ENCODE measurements around the gene FBXL14. TPM values are rescaled to one million over a fixed set of nuclear protein-coding genes. Genes with fewer than 3 reads are reported as not detected.

Gene FBXL14
- total RNA-seq (2012; rRNA removed): 10.9 and 15.1 TPM in 2 replicates

GRCh38 chr12:1594261-1595025 is at the start of gene FBXL14:
Gene FBXL14 (minus strand): TSS chr12:1594581. CDS start chr12:1594066, 515 bp downstream.
- Histone ChIP-seq H3K4me3 (ENCODE audit: low read length) (peak within 1 kb of the TSS; percentile 74), H3K4me2 (ENCODE audit: low read length) (peak within 1 kb of the TSS; percentile 95), H3K36me3 (ENCODE audit: insufficient read depth, low read length) (peaks cover 4% of the 10 kb centered on the region), H3K9ac (ENCODE audit: low read depth, low read length) (peak within 1 kb of the TSS; percentile 82), H3K9me3 (replicated peaks; ENCODE audit: low read length) (no peaks in the 10 kb centered on the region), H3K4me1 (ENCODE audit: control insufficient read depth, insufficient read depth, low read length) (peaks cover 61% of the 10 kb centered on the region), H3K27me3 (ENCODE audit: control insufficient read depth, insufficient read depth, low read length) (no peaks in the 10 kb centered on the region)

GRCh38 chr12:1643905-1644533 is 49.6 kb upstream of the FBXL14 start:
- Histone ChIP-seq H3K4me1 (ENCODE audit: control insufficient read depth, insufficient read depth, low read length) (peaks cover 8% of the 10 kb centered on the region), H3K4me2 (ENCODE audit: low read length) (no peak overlapping the region), H3K36me3 (ENCODE audit: insufficient read depth, low read length) (peaks cover 49% of the 10 kb centered on the region), H3K9me3 (replicated peaks; ENCODE audit: low read length) (no peaks in the 10 kb centered on the region), H3K9ac (ENCODE audit: low read depth, low read length) (no peak overlapping the region), H3K27me3 (ENCODE audit: control insufficient read depth, insufficient read depth, low read length) (no peaks in the 10 kb centered on the region), H3K4me3 (ENCODE audit: low read length) (no peak overlapping the region)

GRCh38 chr12:1643043-1643442 is 48.7 kb upstream of the FBXL14 start:
- Histone ChIP-seq H3K4me2 (ENCODE audit: low read length) (no peak overlapping the region), H3K36me3 (ENCODE audit: insufficient read depth, low read length) (peaks cover 41% of the 10 kb centered on the region), H3K9ac (ENCODE audit: low read depth, low read length) (no peak overlapping the region), H3K4me1 (ENCODE audit: control insufficient read depth, insufficient read depth, low read length) (peaks cover 8% of the 10 kb centered on the region), H3K27me3 (ENCODE audit: control insufficient read depth, insufficient read depth, low read length) (no peaks in the 10 kb centered on the region), H3K9me3 (replicated peaks; ENCODE audit: low read length) (no peaks in the 10 kb centered on the region), H3K4me3 (ENCODE audit: low read length) (no peak overlapping the region)

GRCh38 chr12:1642513-1642912 is 48.1 kb upstream of the FBXL14 start:
- no peak overlapping the region for H3K4me2 ChIP-seq (ENCODE audit: low read length)
- H3K27me3 ChIP-seq (ENCODE audit: control insufficient read depth, insufficient read depth, low read length): no peaks in the 10 kb centered on the region
- H3K36me3 ChIP-seq (ENCODE audit: insufficient read depth, low read length): peaks cover 35% of the 10 kb centered on the region
- no peak overlapping the region for H3K4me3 ChIP-seq (ENCODE audit: low read length)
- no peak overlapping the region for H3K9ac ChIP-seq (ENCODE audit: low read depth, low read length)
- H3K9me3 ChIP-seq (replicated peaks; ENCODE audit: low read length): no peaks in the 10 kb centered on the region
- H3K4me1 ChIP-seq (ENCODE audit: control insufficient read depth, insufficient read depth, low read length): peaks cover 8% of the 10 kb centered on the region

GRCh38 chr12:1640328-1641234 is 46.2 kb upstream of the FBXL14 start:
- Histone ChIP-seq H3K9me3 (replicated peaks; ENCODE audit: low read length) (no peaks in the 10 kb centered on the region), H3K4me1 (ENCODE audit: control insufficient read depth, insufficient read depth, low read length) (peaks cover 8% of the 10 kb centered on the region), H3K36me3 (ENCODE audit: insufficient read depth, low read length) (peaks cover 20% of the 10 kb centered on the region), H3K4me2 (ENCODE audit: low read length) (no peak overlapping the region), H3K27me3 (ENCODE audit: control insufficient read depth, insufficient read depth, low read length) (no peaks in the 10 kb centered on the region), H3K4me3 (ENCODE audit: low read length) (no peak overlapping the region), H3K9ac (ENCODE audit: low read depth, low read length) (no peak overlapping the region)

GRCh38 chr12:1639538-1639937 is 45.2 kb upstream of the FBXL14 start:
- H3K27me3 ChIP-seq (ENCODE audit: control insufficient read depth, insufficient read depth, low read length): no peaks in the 10 kb centered on the region
- H3K36me3 ChIP-seq (ENCODE audit: insufficient read depth, low read length): peaks cover 21% of the 10 kb centered on the region
- no peak overlapping the region for H3K9ac ChIP-seq (ENCODE audit: low read depth, low read length)
- H3K4me2 ChIP-seq (ENCODE audit: low read length): no peak overlapping the region
- peaks cover 4% of the 10 kb centered on the region for H3K4me1 ChIP-seq (ENCODE audit: control insufficient read depth, insufficient read depth, low read length)
- H3K9me3 ChIP-seq (replicated peaks; ENCODE audit: low read length): no peaks in the 10 kb centered on the region
- no peak overlapping the region for H3K4me3 ChIP-seq (ENCODE audit: low read length)

GRCh38 chr12:1638203-1638602 is 43.8 kb upstream of the FBXL14 start:
- H3K4me3 ChIP-seq (ENCODE audit: low read length): no peak overlapping the region
- H3K9ac ChIP-seq (ENCODE audit: low read depth, low read length): no peak overlapping the region
- peaks cover 32% of the 10 kb centered on the region for H3K36me3 ChIP-seq (ENCODE audit: insufficient read depth, low read length)
- no peaks in the 10 kb centered on the region for H3K4me1 ChIP-seq (ENCODE audit: control insufficient read depth, insufficient read depth, low read length)
- H3K27me3 ChIP-seq (ENCODE audit: control insufficient read depth, insufficient read depth, low read length): no peaks in the 10 kb centered on the region
- no peaks in the 10 kb centered on the region for H3K9me3 ChIP-seq (replicated peaks; ENCODE audit: low read length)
- H3K4me2 ChIP-seq (ENCODE audit: low read length): no peak overlapping the region

- Histone ChIP-seq H3K4me3 (ENCODE audit: low read length) (no peak overlapping the region), H3K4me2 (ENCODE audit: low read length) (no peak overlapping the region), H3K27me3 (ENCODE audit: control insufficient read depth, insufficient read depth, low read length) (no peaks in the 10 kb centered on the region), H3K36me3 (ENCODE audit: insufficient read depth, low read length) (peaks cover 36% of the 10 kb centered on the region), H3K9me3 (replicated peaks; ENCODE audit: low read length) (no peaks in the 10 kb centered on the region), H3K9ac (ENCODE audit: low read depth, low read length) (no peak overlapping the region), H3K4me1 (ENCODE audit: control insufficient read depth, insufficient read depth, low read length) (peaks cover 13% of the 10 kb centered on the region)
Measured at GRCh38 chr12:1635301-1636095, 41.1 kb upstream of the FBXL14 start.

GRCh38 chr12:1634590-1635191 is 40.3 kb upstream of the FBXL14 start:
- Histone ChIP-seq H3K4me3 (ENCODE audit: low read length) (no peak overlapping the region), H3K9ac (ENCODE audit: low read depth, low read length) (no peak overlapping the region), H3K9me3 (replicated peaks; ENCODE audit: low read length) (no peaks in the 10 kb centered on the region), H3K36me3 (ENCODE audit: insufficient read depth, low read length) (peaks cover 29% of the 10 kb centered on the region), H3K27me3 (ENCODE audit: control insufficient read depth, insufficient read depth, low read length) (no peaks in the 10 kb centered on the region), H3K4me2 (ENCODE audit: low read length) (no peak overlapping the region), H3K4me1 (ENCODE audit: control insufficient read depth, insufficient read depth, low read length) (peaks cover 21% of the 10 kb centered on the region)

GRCh38 chr12:1634149-1634548 is 39.8 kb upstream of the FBXL14 start:
- H3K4me3 ChIP-seq (ENCODE audit: low read length): no peak overlapping the region
- peaks cover 29% of the 10 kb centered on the region for H3K36me3 ChIP-seq (ENCODE audit: insufficient read depth, low read length)
- H3K4me1 ChIP-seq (ENCODE audit: control insufficient read depth, insufficient read depth, low read length): peaks cover 26% of the 10 kb centered on the region
- H3K4me2 ChIP-seq (ENCODE audit: low read length): no peak overlapping the region
- no peaks in the 10 kb centered on the region for H3K9me3 ChIP-seq (replicated peaks; ENCODE audit: low read length)
- no peaks in the 10 kb centered on the region for H3K27me3 ChIP-seq (ENCODE audit: control insufficient read depth, insufficient read depth, low read length)
- H3K9ac ChIP-seq (ENCODE audit: low read depth, low read length): no peak overlapping the region
